ENCODE data around the gene ZNF800.

DNA sequence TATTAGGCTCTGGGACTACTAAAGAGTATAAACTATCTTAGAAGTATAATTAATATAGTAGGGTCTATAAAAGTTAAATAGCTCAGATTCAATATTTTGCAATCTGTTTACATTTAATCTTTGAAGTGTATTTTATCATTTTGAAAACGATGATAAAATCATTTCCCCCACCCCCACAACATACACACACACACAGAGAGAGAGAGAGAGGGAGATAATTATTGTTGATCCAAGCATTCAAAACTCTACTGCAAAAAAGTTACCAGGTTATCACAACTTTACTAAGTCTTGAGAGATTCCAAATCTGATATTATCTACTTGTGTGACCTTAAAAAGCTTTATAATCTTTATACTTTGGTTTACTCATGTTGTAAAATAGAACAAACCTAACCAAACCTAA lies 14.0 kb downstream of the ZNF800 start:
- TF ChIP-seq POLR2A (IDR thresholded peaks at IDR 0.05; ENCODE audit: control extremely low read depth in 1 of 2, low read depth in 2 of 2, low read length in 2 of 2) (no peak), SUZ12 (IDR thresholded peaks at IDR 0.05; ENCODE audit: low read length) (no peak), JUND (IDR thresholded peaks at IDR 0.05; ENCODE audit: low read length) (no peak)
- TF ChIP-seq, protein P1, sequence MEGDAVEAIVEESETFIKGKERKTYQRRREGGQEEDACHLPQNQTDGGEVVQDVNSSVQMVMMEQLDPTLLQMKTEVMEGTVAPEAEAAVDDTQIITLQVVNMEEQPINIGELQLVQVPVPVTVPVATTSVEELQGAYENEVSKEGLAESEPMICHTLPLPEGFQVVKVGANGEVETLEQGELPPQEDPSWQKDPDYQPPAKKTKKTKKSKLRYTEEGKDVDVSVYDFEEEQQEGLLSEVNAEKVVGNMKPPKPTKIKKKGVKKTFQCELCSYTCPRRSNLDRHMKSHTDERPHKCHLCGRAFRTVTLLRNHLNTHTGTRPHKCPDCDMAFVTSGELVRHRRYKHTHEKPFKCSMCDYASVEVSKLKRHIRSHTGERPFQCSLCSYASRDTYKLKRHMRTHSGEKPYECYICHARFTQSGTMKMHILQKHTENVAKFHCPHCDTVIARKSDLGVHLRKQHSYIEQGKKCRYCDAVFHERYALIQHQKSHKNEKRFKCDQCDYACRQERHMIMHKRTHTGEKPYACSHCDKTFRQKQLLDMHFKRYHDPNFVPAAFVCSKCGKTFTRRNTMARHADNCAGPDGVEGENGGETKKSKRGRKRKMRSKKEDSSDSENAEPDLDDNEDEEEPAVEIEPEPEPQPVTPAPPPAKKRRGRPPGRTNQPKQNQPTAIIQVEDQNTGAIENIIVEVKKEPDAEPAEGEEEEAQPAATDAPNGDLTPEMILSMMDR (IDR thresholded peaks at IDR 0.05; ENCODE audit: control extremely low read depth in 1 of 3, insufficient read depth in 1 of 3, low read depth in 1 of 3, low read length in 3 of 3): no peak
- TF ChIP-seq, protein P2, sequence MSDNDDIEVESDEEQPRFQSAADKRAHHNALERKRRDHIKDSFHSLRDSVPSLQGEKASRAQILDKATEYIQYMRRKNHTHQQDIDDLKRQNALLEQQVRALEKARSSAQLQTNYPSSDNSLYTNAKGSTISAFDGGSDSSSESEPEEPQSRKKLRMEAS (IDR thresholded peaks at IDR 0.05): no peak
